Gastrocnemius medialis (tissue), 4 donors: Measurements from ENCODE around the gene ZNF674.
"Not testable (repeated sequence)": the region's sequence is repeated elsewhere in the genome, so short reads cannot be mapped to it uniquely, and the experiment has no call there.

Source experiments
- CTCF ChIP-seq, 5 experiments: fragments of 450-650 bp in 3 of 5; fragments of 200-600 bp in 2 of 5; sonication (generic) in 2 of 5; IDR thresholded peaks in 4 of 5; conservative IDR thresholded peaks in 1 of 5; 1 replicate in 4 of 5; 2 replicates in 1 of 5; pipeline ENCODE4 v1.5.1; 2016 to 2019; ENCODE audit warnings: antibody characterized with exemption in 5 of 5, mild to moderate bottlenecking in 3 of 5, moderate library complexity in 3 of 5
- POLR2A ChIP-seq, 2 donors: fragments of 450-650 bp; IDR thresholded peaks; one replicate each; pipeline ENCODE4 v1.6.1; 2017; ENCODE audit warnings: antibody characterized with exemption in 2 of 2, mild to moderate bottlenecking in 2 of 2, moderate library complexity in 2 of 2

DNA sequence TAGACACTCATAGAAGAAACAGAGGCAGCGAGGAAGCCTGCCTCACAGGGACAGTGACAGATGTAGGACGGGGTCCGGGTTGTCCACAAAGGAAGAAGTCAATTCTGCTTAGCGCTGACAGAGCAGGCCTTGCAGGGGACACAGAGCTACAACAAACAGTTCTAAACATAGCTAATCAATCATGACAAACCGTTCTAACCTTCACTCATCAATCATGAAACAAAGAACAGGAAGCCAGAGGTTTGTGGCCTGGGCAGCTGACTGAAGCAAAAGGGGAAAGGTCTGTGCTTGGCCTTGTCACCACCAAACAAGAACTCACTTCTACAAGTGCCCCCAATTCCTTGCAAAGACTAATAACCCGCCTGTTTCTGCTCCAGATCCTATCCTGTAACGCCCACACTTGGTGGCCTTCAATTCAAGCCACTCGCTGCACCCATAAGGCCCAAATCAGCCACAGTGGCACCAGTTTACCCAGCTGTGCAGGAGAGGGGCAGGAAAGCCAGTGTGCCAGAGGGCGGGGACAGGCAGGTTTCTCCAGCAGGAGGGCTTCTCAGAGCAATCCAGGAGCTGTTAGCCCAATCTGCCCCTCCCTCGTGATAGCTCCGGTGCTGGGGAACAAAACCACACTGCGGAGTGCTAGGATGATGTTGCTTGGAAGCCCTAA, 15.3 kb downstream of the ZNF674 start:
- not testable (repeated sequence) for TF ChIP-seq POLR2A (IDR thresholded peaks at IDR 0.05); CTCF (IDR thresholded peaks at IDR 0.05 in 4 of 5, conservative IDR thresholded peaks at IDR 0.05 in 1 of 5)
